22Rv1 (cell line): ENCODE results near the gene COL1A1.

Experiments
- CTCF ChIP-seq: fragments of 450-650 bp; IDR thresholded peaks from 2 replicates; pipeline ENCODE4 v1.5.1; 2017; ENCODE audit warnings: mild to moderate bottlenecking
- ZFX ChIP-seq: fragments of 450-650 bp; IDR thresholded peaks from 2 replicates; pipeline ENCODE4 v1.6.1; 2017; ENCODE audit warnings: antibody characterized with exemption, borderline replicate concordance

GRCh38 chr17:50180620-50181019, 20.8 kb downstream of the COL1A1 start:
- no peak for TF ChIP-seq CTCF
- TF ChIP-seq ZFX = no peak
